Measurements from ENCODE around the gene FAM13B. TPM values are rescaled to one million over a fixed set of nuclear protein-coding genes. Genes with fewer than 3 reads are reported as not detected.

FAM13B gene
- polyA plus RNA-seq, 1 of the 3 experiments (the other 2 are of a cell fraction), result 13.0 TPM

- H3K9ac ChIP-seq, result no peak overlapping the region
- H3K36me3 ChIP-seq (replicated peaks in 1 of 2; ENCODE audit: control insufficient read depth in 1 of 2, insufficient read depth in 2 of 2, low read length in 1 of 2), result peaks cover 33 to 39% of the 10 kb centered on the region in 2 experiments
- no peaks in the 10 kb centered on the region for H4K20me1 ChIP-seq (ENCODE audit: insufficient read depth)
- no peak for DNase-seq
- H3F3A ChIP-seq (replicated peaks; ENCODE audit: insufficient read depth), result peaks cover 37% of the 10 kb centered on the region
- peaks cover 11% of the 10 kb centered on the region; the same call in 1 of the 2 replicates for H3K79me2 ChIP-seq (ENCODE audit: insufficient read depth)
- ChIA-PET POLR2A (no interaction called here), CTCF (interaction anchor here (0.9 kb wide), 1 partner anchor 179 kb away, joined by 3 read pairs; no protein-coding TSS in a partner anchor)
- peaks cover 9 to 29% of the 10 kb centered on the region in 2 experiments for H3K4me1 ChIP-seq (ENCODE audit: control insufficient read depth in 1 of 2, insufficient read depth in 2 of 2, low read depth in 1 of 2, low read length in 1 of 2)
- no peaks in the 10 kb centered on the region for H3K9me2 ChIP-seq
- no peak overlapping the region for H3K4me3 ChIP-seq (ENCODE audit: low read depth in 2 of 2, low read length in 1 of 2)
- no peak overlapping the region for H2AFZ ChIP-seq (ENCODE audit: low read depth)
- no peaks in the 10 kb centered on the region for H3K9me3 ChIP-seq
- no peaks in the 10 kb centered on the region for H3K27me3 ChIP-seq (ENCODE audit: insufficient read depth)
- WGBS (ENCODE audit: low lambda C conversion rate), result 12% methylated on average over 1 of the region's 1 CpG
- no peak overlapping the region for H3K4me2 ChIP-seq
- H3K27ac ChIP-seq (ENCODE audit: low read depth in 2 of 2, low read length in 1 of 2), result peak overlapping the region; percentile 56 to 57; a peak in 3 of 4 replicates
- no peak for TF ChIP-seq GABPA (IDR thresholded peaks at IDR 0.05; ENCODE audit: low read depth)
- no peak for TF ChIP-seq FOXM1 (IDR thresholded peaks at IDR 0.05; ENCODE audit: low read depth)
- no peak for TF ChIP-seq SIN3A (IDR thresholded peaks at IDR 0.05; ENCODE audit: borderline replicate concordance, low read depth, low read length)
- no peak for TF ChIP-seq MAX (IDR thresholded peaks at IDR 0.05; ENCODE audit: low read depth)
- TF ChIP-seq FOSL2 (IDR thresholded peaks at IDR 0.05; ENCODE audit: borderline replicate concordance, low read depth), result no peak
- no peak for TF ChIP-seq ELF1 (IDR thresholded peaks at IDR 0.05)
- TF ChIP-seq GATA2 (CRISPR knock-in tag; IDR thresholded peaks at IDR 0.05), result no peak
- TF ChIP-seq IRF3 (IDR thresholded peaks at IDR 0.05; ENCODE audit: low read depth, low read length), result no peak
- TF ChIP-seq NRF1 (IDR thresholded peaks at IDR 0.05; ENCODE audit: low read depth, low read length), result no peak
- peak; percentile 88 for TF ChIP-seq TCF12 (IDR thresholded peaks at IDR 0.05)
- TF ChIP-seq ZBTB33 (IDR thresholded peaks at IDR 0.05; ENCODE audit: borderline replicate concordance, low read depth), result no peak
- TF ChIP-seq YY1 (IDR thresholded peaks at IDR 0.05; ENCODE audit: low read depth), result no peak
- no peak for TF ChIP-seq SMC3 (IDR thresholded peaks at IDR 0.05; ENCODE audit: low read depth, low read length)
- TF ChIP-seq CTCF (IDR thresholded peaks at IDR 0.05), result no peak
- TF ChIP-seq FOXJ3 (CRISPR knock-in tag; IDR thresholded peaks at IDR 0.05), result no peak
- no peak for TF ChIP-seq CHD2 (IDR thresholded peaks at IDR 0.05; ENCODE audit: low read length, partially characterized antibody)
- TF ChIP-seq EP300 (IDR thresholded peaks at IDR 0.05; ENCODE audit: borderline replicate concordance in 1 of 2, low read depth in 1 of 2, low read length in 1 of 2), result peak; percentile 45 to 46
- TF ChIP-seq NFIC (IDR thresholded peaks at IDR 0.05; ENCODE audit: borderline replicate concordance), result no peak; the same call in 1 of the 2 replicates
- no peak for TF ChIP-seq USF1 (IDR thresholded peaks at IDR 0.05; ENCODE audit: borderline replicate concordance, low read depth)
- peak; percentile 14; the same call in 1 of the 2 replicates for TF ChIP-seq JUND (IDR thresholded peaks at IDR 0.05)
- TF ChIP-seq RFX5 (IDR thresholded peaks at IDR 0.05; ENCODE audit: low read length), result no peak
- peak; percentile 62; the same call in 1 of the 2 replicates for TF ChIP-seq TEAD4 (IDR thresholded peaks at IDR 0.05; ENCODE audit: borderline replicate concordance, insufficient read depth)
- no peak for TF ChIP-seq MXI1 (IDR thresholded peaks at IDR 0.05; ENCODE audit: low read depth, low read length)
- TF ChIP-seq PBX3 (IDR thresholded peaks at IDR 0.05), result peak; percentile 53; the same call in 1 of the 2 replicates
These were observed 74.9 kb downstream of the FAM13B start for GRCh38 chr5:137957948-137958347.

Measured in SK-N-SH (cell line).